GM18508 (cell line): ENCODE data around the gene ALG2.
"Not testable (repeated sequence)": the region's sequence is repeated elsewhere in the genome, so short reads cannot be mapped to it uniquely, and the experiment has no call there.

Experiments
- ATAC-seq: cut with Tn5 transposase; IDR thresholded peaks from one replicate; pipeline ENCODE4 v1.9.1; 2021; ENCODE audit warnings: moderate number of reproducible peaks; ENCODE audit not compliant: insufficient read depth, unreplicated experiment

The ALG2 gene

GRCh38 chr9:99239341-99240060, 17.8 kb upstream of the ALG2 start:
- no peak for ATAC-seq

DNA sequence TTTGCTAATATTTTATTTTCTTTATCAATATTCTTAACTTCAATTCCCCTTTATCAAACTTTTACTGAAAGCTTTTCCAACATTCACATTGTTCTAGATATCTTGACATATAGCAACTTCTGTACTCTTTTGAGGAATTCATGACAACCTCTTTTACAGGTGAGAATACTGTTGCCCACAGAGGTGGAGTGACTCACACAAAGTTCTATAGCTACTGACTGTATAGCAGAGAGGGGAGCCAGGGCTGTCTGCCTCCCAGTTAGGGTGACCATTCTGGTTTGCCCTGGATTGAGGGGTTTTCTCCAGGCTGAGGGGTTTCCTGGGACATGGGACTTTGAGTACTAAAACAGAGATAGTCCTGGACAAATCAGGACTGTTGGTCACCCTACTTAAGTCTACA, 16.6 kb upstream of the ALG2 start:
- ATAC-seq: no peak

GRCh38 chr9:99237849-99238248, 16.1 kb upstream of the ALG2 start:
- ATAC-seq: not testable (repeated sequence)

GRCh38 chr9:99237356-99237755, 15.6 kb upstream of the ALG2 start:
- no peak for ATAC-seq

GRCh38 chr9:99235926-99236634, 14.3 kb upstream of the ALG2 start:
- ATAC-seq: peak; percentile 88

DNA sequence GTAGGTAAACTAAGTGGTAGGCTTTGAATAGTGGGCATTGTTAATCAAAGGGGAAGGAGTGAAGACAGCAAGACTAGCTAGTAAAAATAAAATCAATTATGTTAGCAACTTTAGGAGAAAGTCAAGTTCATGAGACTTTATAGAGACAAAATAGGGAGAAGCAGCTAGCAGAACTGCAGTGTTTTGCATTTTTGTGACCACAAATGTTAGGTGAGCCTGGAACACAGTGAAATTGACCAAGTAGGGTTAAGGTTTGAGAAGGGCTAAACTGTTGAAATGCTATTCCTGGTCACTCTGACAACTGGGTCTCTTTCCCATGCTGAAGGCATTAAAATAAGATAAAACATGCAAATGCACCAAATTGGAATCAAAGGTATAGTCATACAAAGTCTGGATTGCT, 13.3 kb upstream of the ALG2 start:
- ATAC-seq: no peak

GRCh38 chr9:99234618-99235017, 12.9 kb upstream of the ALG2 start:
- no peak for ATAC-seq

DNA sequence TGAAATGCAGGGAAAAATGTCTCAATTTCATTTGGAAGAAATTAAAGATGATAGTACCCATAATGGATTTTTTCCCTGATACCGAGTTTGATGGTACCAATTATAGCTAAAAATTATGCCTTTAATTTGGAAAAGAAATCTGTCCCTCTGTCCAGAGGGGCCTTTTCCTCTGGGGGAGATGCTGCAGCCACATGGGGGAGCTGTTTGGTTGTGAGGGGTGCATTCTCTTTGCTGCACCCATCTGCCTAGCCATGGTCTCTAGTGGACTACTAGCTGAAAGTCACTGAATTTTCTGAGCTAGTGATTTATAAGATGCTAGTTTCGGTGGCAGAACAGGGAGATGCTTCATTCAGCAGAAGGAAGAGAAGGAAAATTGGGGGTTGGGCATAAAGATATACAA, 10.0 kb upstream of the ALG2 start:
- no peak for ATAC-seq

- no peak for ATAC-seq
Measured at GRCh38 chr9:99230206-99230605, 8.5 kb upstream of the ALG2 start.

GRCh38 chr9:99226054-99226453, 4.3 kb upstream of the ALG2 start:
- ATAC-seq: no peak

DNA sequence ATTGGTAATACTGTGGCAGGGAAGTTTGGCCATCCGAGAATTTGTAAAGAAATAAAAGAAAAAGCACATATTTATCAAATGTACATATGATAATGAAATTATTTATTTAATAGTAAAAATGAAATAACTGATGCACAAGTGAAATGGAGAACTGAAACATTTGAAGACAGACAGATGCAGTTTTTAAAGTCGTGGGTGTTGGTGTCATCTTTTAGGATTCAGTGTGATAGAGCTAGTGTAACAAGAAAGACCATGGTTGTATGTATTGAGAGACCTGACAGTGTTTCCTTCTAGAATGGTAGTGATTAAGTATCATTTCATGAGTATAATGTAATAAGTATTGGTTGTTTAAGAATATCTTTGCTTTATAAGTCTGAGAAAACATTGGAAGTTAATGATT, 2.7 kb upstream of the ALG2 start:
- ATAC-seq: no peak

- peak; percentile 25 for ATAC-seq
Measured at GRCh38 chr9:99222416-99223270, 901 bp upstream of the ALG2 start.

DNA sequence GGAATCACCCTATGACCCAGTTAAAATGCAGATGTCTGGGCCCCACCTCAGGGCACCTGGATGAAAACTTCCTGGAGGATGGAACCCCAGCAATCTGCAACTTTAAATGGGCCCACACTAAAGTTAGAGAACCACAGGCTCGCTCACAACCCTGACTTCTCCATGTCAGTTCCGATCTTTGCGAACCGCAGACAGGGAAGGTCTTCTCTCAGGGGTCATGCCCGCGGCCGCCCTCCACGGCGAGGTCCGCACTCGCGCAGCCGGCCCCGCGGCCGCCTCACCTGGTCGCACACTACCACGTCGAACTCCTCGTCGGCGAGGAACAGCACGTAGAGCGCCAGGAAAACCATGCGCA, 499 bp downstream of the ALG2 start:
- ATAC-seq: no peak

DNA sequence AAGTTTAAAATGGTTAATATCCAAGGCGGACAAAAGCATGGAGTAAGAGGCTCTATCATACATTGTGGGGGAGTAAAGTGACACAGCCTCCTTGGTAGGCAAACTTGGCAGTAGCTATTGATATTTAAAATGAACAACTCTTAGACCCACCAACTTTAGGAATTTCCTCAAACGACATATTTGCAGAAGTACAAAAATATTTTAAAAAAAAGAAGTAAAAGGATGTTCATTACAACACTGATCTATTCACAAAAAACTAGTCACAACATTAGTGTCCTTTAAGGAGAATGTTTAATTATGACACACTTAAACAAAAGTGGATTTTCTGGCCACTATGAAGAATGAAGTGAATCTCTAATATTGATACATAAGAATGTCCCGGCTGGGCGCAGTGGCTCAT, 1.7 kb downstream of the ALG2 start:
- ATAC-seq: no peak

DNA sequence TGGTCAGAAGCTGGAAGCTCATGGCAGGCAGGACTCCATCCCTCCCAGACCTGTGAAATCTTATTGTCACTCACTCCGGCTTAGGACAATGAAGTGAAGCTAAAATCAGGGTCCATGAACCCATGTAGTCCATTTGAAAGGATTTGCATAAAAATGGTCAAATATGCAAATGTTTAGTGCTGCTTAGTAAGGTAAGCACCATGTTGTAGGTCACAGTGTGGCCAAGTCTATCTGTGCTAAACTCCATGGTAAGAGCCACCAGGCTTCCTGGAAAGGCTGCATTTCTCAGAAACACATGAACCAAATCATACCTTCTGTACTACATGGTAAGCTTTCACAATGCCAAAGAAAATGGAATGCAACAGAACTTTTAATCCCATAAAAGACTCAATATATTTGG, 5.7 kb downstream of the ALG2 start:
- ATAC-seq: no peak

- no peak for ATAC-seq
Measured at GRCh38 chr9:99213197-99213596, 8.5 kb downstream of the ALG2 start.

GRCh38 chr9:99211746-99212145, 10.0 kb downstream of the ALG2 start:
- ATAC-seq: no peak

DNA sequence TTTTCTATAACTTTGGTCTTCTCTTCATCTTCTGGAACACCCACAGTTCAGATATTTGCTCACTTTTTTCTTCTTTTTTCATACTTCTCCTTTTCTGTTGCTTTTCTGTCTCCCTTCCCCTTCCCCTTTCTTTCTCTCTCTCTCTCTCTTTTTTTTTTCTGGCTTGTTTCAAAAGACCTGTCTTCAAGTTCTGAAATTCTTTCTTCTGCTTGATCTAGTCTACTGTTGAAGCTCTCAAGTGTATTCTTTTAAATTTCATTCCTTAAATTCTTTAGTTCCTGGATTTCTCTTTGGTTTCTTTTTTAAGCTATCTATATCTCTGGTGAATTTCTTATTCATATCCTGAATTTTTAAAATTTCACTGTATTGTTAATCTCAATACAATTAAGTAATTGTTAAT, 11.2 kb downstream of the ALG2 start:
- ATAC-seq: no peak

DNA sequence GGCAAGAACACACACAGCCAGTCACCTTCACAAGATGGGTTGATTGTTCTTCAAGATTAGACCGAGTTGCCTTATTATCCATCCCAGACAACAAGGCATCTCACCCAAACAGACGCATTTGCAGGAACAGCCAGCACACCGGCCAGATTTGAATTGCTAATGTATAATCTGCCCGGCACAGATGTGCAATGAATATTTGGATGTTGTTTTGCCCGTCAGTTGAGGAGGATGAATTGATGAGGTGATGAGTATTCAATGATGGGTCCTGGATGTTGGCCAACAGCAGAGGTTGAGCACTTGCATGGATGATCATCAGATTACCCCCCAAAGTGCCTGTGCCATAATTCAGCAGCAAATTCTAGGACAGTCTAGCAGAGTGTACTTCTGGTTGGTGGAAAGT, 20.1 kb downstream of the ALG2 start:
- ATAC-seq: no peak

GRCh38 chr9:99199938-99200539, 21.7 kb downstream of the ALG2 start:
- ATAC-seq: no peak

GRCh38 chr9:99197987-99198386, 23.8 kb downstream of the ALG2 start:
- ATAC-seq: no peak
